ENCODE data around the gene SLC25A53.
"Not testable (repeated sequence)": the region's sequence is repeated elsewhere in the genome, so short reads cannot be mapped to it uniquely, and the experiment has no call there.

DNA sequence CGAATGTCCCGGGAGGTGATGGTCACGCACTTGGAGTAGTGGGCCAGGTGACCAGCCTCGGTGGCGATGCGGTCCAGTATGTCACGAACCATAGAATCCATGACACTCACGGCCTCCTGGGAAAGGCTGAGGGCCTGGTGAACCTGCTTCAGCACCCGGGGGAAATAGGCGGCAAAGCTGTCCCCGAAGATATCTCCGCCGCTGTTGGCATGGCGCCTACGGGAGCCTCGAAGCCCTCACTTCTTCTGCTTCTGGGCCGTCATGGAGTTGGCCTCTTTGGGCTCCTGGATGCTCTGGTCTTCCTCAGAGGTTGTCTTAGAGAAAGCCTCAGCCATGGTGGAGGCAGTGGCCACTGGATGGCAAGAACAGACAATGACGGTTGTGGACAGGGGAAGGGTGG lies 94.2 kb downstream of the SLC25A53 start:
- TF ChIP-seq, protein P1, sequence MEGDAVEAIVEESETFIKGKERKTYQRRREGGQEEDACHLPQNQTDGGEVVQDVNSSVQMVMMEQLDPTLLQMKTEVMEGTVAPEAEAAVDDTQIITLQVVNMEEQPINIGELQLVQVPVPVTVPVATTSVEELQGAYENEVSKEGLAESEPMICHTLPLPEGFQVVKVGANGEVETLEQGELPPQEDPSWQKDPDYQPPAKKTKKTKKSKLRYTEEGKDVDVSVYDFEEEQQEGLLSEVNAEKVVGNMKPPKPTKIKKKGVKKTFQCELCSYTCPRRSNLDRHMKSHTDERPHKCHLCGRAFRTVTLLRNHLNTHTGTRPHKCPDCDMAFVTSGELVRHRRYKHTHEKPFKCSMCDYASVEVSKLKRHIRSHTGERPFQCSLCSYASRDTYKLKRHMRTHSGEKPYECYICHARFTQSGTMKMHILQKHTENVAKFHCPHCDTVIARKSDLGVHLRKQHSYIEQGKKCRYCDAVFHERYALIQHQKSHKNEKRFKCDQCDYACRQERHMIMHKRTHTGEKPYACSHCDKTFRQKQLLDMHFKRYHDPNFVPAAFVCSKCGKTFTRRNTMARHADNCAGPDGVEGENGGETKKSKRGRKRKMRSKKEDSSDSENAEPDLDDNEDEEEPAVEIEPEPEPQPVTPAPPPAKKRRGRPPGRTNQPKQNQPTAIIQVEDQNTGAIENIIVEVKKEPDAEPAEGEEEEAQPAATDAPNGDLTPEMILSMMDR (conservative IDR thresholded peaks at IDR 0.05), result not testable (repeated sequence)
- not testable (repeated sequence) for TF ChIP-seq ZFX (IDR thresholded peaks at IDR 0.05)
